Colonic mucosa (tissue), 4 donors: ENCODE results near the gene CFAP100. TPM values are rescaled to one million over a fixed set of nuclear protein-coding genes. Genes with fewer than 3 reads are reported as not detected.

ENCODE experiments used
- DNase-seq: peaks from one replicate; pipeline ENCODE4 v3.0.0-alpha.2; 2020
- H3K27ac ChIP-seq: fragments of 200-600 bp; one replicate; pipeline ENCODE4 v1.8.0; 2021
- H3K27me3 ChIP-seq: fragments of 200-600 bp; one replicate; pipeline ENCODE4 v1.8.0; 2021
- H3K36me3 ChIP-seq: fragments of 200-600 bp; one replicate; pipeline ENCODE4 v1.8.0; 2021
- H3K4me1 ChIP-seq: fragments of 200-600 bp; one replicate; pipeline ENCODE4 v1.8.0; 2021; ENCODE audit warnings: mild to moderate bottlenecking
- H3K4me3 ChIP-seq: fragments of 200-600 bp; one replicate; pipeline ENCODE4 v1.8.0; 2021
- H3K9ac ChIP-seq, 2 donors: one replicate each; pipeline ENCODE4 v1.7.0; 2013; ENCODE audit warnings: control low read depth in 2 of 2, low read depth in 2 of 2, low read length in 2 of 2
- H3K9me3 ChIP-seq: fragments of 200-600 bp; one replicate; pipeline ENCODE4 v1.8.0; 2021
- intact Hi-C: fragments of 100-400 bp; cut with DNase I; formaldehyde crosslinking; loops from one replicate; pipeline ENCODE4 v1.14.1; 2022
- total RNA-seq, 2 donors: library from RNA; stranded (reverse); fragmentation: NEBNext Ultra II Directional in 1 of 2; extraction: Animal tissue kit (Norgen Biotek cat#: 25700) in 1 of 2; gene quantifications; one replicate each; pipeline ENCODE4 v1.2.1, GENCODE V29; 2021
- TF ChIP-seq, protein P1 (sequence below): fragments of 200-600 bp; IDR thresholded peaks from one replicate; pipeline ENCODE4 v1.8.0; 2022; ENCODE audit warnings: antibody characterized with exemption, mild to moderate bottlenecking
- donor health status: healthy.
- donor health status: DM: no; HTN: no; CAD: no.
- donor health status: DM: no; HTN: no; CAD: no.

The CFAP100 gene
- total RNA-seq, 2 donors from 2014 or later: not detected

DNA sequence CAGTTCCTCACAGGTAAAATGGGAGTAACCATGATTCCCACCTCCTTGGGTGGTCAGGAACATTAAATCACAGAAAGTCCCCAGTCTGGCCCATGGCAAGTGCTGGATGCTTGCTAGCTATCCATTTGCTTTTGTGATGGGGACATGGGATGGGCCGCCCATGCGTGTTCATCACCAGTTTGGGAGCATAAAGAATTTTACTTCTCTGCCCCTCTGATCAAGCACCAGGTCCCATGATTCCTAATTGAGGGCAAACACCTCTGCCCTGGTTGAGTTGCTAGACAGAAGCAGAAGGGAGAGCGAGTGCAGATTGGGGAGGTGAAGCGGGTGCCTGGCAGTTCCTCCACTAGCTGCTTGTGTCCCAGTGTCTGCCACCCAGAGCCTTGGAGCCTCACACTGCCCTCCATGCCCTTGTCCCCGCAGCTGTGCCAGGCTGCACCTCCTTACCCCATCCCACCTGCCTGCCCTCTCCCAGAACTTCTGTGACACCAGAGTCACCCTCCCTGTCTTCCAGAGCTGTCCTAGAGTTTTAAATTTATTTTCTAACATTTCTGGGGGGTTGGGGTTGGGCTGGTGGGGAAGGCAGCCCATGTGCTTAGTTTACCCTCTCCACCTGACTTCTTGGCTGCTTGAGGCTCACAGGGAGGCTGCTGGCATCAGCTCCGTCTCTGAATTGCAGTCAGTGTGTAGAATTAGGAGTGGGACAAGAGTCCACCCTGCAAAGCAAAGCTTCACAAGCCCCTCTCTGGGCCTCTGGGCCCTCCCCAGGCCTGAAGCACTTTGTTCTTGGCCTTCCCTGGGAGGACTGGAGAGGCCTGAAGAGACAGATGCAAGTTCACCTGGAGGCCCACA, 18.4 kb downstream of the CFAP100 start:
- H3K4me3 ChIP-seq: no peak overlapping the region
- no peaks in the 10 kb centered on the region for H3K4me1 ChIP-seq
- TF ChIP-seq, protein P1, sequence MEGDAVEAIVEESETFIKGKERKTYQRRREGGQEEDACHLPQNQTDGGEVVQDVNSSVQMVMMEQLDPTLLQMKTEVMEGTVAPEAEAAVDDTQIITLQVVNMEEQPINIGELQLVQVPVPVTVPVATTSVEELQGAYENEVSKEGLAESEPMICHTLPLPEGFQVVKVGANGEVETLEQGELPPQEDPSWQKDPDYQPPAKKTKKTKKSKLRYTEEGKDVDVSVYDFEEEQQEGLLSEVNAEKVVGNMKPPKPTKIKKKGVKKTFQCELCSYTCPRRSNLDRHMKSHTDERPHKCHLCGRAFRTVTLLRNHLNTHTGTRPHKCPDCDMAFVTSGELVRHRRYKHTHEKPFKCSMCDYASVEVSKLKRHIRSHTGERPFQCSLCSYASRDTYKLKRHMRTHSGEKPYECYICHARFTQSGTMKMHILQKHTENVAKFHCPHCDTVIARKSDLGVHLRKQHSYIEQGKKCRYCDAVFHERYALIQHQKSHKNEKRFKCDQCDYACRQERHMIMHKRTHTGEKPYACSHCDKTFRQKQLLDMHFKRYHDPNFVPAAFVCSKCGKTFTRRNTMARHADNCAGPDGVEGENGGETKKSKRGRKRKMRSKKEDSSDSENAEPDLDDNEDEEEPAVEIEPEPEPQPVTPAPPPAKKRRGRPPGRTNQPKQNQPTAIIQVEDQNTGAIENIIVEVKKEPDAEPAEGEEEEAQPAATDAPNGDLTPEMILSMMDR: no peak
- intact Hi-C loops: no loop called here
- no peaks in the 10 kb centered on the region for H3K9me3 ChIP-seq
- H3K9ac ChIP-seq: no peak overlapping the region
- no peak for DNase-seq
- peaks cover 4% of the 10 kb centered on the region for H3K27me3 ChIP-seq
- H3K36me3 ChIP-seq: no peaks in the 10 kb centered on the region
- H3K27ac ChIP-seq: no peak overlapping the region

DNA sequence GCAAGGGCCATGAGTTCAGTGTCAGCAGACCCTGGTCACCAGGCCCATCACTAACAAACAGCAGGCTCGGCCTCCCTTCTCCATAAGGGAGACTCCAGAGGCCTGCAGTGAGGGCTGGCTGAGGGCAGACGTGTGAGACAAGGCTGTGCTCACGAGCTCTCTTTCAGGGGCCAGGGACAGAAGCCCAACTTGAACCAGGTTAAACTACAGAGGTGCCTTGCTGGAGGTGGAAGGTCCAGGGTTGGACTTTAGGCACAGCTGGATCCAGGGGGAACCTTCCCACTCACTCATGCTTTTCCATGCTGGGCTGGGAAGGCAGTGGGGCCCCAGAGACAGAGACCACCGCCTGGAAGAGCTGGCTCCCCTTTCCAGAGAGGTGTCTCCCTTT, 19.0 kb downstream of the CFAP100 start:
- no peak for DNase-seq
- Histone ChIP-seq H3K4me1 (no peaks in the 10 kb centered on the region), H3K9ac (no peak overlapping the region), H3K27me3 (peaks cover 4% of the 10 kb centered on the region), H3K36me3 (no peaks in the 10 kb centered on the region), H3K9me3 (no peaks in the 10 kb centered on the region), H3K4me3 (no peak overlapping the region), H3K27ac (no peak overlapping the region)
- intact Hi-C loops: no loop called here
- TF ChIP-seq, protein P1: no peak

DNA sequence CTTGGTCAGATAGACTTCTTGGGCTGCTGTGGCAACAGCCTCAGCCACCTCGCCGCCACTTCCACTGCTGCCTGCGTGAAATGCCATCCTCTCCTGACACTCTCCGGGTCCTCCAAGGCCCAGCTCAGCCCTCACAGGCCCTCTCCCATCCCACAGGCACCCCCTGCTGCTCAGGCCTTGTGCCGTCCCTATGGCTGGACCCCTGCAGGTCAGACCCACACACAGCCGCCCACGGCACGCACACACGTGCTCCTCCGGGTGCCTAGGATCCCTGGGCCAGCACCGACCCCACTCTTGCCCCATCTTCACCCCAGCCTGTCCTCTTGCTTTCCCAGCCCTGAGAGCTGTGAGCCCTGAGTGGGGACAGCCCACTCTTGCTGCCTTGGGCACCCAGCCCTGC, 19.7 kb downstream of the CFAP100 start:
- no peak overlapping the region for H3K9ac ChIP-seq
- H3K4me3 ChIP-seq: no peak overlapping the region
- TF ChIP-seq, protein P1: no peak
- intact Hi-C loops: no loop called here
- H3K27me3 ChIP-seq: peaks cover 4% of the 10 kb centered on the region
- H3K27ac ChIP-seq: no peak overlapping the region
- H3K4me1 ChIP-seq: no peaks in the 10 kb centered on the region
- DNase-seq: no peak
- H3K36me3 ChIP-seq: no peaks in the 10 kb centered on the region
- no peaks in the 10 kb centered on the region for H3K9me3 ChIP-seq

DNA sequence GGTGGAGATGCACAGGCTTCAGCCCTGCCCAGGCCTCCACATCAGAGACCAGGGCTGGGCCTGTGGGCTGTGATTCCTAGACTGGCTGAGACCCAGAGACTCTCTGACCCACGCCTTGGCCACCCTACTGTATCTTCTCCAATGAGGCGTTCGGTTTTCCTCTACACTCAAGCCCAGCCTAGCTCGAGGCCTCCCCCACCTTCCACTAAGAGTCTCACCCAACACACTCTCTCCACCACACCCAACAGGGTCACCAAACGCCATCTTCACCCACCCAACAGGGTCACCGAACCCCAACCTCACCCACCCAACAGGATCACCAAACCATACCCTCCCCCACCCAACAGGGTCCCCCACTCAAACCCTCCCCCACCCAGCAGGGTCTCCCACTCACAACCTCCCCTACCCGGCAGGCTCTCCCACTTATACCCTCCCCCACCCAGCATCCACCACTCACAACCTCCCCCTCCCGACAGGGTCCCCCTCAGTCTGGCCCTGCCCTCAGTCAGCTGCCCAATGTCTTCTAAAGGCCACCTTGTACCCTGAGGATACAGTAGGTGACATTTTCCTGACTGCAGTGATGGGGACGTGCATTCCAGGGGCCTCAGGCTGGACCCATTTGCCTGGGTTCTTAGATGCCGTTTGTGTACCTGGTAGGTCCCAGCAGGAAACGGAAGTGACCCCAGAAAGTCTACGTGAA, 20.4 kb downstream of the CFAP100 start:
- TF ChIP-seq, protein P1: no peak
- Histone ChIP-seq H3K27ac (no peak overlapping the region), H3K27me3 (peaks cover 4% of the 10 kb centered on the region), H3K4me1 (no peaks in the 10 kb centered on the region), H3K4me3 (no peak overlapping the region), H3K36me3 (no peaks in the 10 kb centered on the region), H3K9ac (no peak overlapping the region), H3K9me3 (no peaks in the 10 kb centered on the region)
- DNase-seq: no peak
- intact Hi-C loops: no loop called here

DNA sequence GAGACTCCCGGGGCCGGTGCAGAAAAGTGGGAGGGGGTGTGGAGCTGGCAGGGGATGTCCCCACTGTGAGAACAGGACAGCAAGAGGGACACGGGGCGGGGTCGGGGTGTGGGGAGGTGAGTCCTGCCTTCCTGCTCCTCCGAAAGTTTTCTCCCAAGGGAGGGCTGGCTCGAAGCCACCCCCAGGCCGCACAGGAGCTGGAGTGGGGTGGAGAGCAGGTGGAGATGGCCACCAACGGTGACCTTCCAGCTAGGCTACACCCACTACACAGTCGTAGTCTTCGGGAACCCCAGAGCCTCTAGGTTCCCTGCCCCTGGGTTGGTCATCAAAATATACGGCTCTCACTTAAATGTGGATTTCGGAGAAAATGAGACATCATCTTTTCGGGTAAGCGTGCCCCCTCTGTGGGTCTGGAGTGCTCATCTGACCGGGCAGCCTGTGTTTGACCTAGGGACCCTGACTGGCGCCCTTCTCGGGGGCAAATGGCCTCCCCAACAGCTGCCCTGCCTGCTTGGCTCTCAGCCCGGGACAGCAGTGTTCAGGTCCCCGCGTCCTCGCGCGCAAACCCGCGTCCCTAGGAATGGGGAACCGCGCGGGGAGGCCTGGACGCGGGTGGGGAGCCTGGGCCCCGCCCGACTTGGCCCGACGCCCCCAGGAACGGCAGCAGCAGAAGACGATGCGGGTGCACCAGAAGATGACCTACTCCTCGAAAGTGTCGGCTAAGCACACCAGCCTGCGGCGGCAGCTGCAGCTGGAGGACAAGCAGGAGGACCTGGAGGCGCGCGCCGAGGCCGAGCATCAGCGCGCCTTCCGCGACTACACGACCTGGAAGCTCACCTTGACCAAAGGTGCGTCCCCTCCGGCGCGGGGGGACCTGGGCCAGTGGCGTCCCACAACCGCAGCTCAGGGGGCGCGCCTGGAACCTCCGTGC, 21.2 kb downstream of the CFAP100 start:
- Histone ChIP-seq H3K36me3 (no peaks in the 10 kb centered on the region), H3K27ac (no peak overlapping the region), H3K9ac (no peak overlapping the region), H3K4me1 (no peaks in the 10 kb centered on the region), H3K27me3 (peaks cover 4% of the 10 kb centered on the region), H3K4me3 (no peak overlapping the region), H3K9me3 (no peaks in the 10 kb centered on the region)
- no peak for DNase-seq
- intact Hi-C loops: no loop called here
- TF ChIP-seq, protein P1: no peak
